Ishikawa (cell line): Measurements from ENCODE around the gene HTR4.

Experiments
- CEBPB ChIP-seq: IDR thresholded peaks from 2 replicates; pipeline ENCODE4 v1.6.1; 2012
- EP300 ChIP-seq: IDR thresholded peaks from 2 replicates; pipeline ENCODE4 v1.6.1; 2012; ENCODE audit warnings: borderline replicate concordance
- NFIC ChIP-seq: IDR thresholded peaks from 2 replicates; pipeline ENCODE4 v1.6.1; 2012
- RAD21 ChIP-seq: IDR thresholded peaks from 2 replicates; pipeline ENCODE4 v1.6.1; 2012; ENCODE audit warnings: low read depth
- TAF1 ChIP-seq: IDR thresholded peaks from 2 replicates; pipeline ENCODE4 v1.6.1; 2012; ENCODE audit warnings: low read depth, mild to moderate bottlenecking
- TCF12 ChIP-seq: IDR thresholded peaks from 2 replicates; pipeline ENCODE4 v1.6.1; 2012; ENCODE audit warnings: low read depth
- TEAD4 ChIP-seq: IDR thresholded peaks from 2 replicates; pipeline ENCODE4 v1.6.1; 2012
- YY1 ChIP-seq: IDR thresholded peaks from 2 replicates; pipeline ENCODE4 v1.6.1; 2012; ENCODE audit warnings: low read depth
- ZBTB7A ChIP-seq: IDR thresholded peaks from 2 replicates; pipeline ENCODE4 v1.6.1; 2012; ENCODE audit warnings: low read depth
- TF ChIP-seq, protein P1 (sequence below): IDR thresholded peaks from 2 replicates; pipeline ENCODE4 v1.6.1; 2012; ENCODE audit warnings: low read depth, mild to moderate bottlenecking
- TF ChIP-seq, protein P2 (sequence below): IDR thresholded peaks from 2 replicates; pipeline ENCODE4 v1.6.1; 2012

DNA sequence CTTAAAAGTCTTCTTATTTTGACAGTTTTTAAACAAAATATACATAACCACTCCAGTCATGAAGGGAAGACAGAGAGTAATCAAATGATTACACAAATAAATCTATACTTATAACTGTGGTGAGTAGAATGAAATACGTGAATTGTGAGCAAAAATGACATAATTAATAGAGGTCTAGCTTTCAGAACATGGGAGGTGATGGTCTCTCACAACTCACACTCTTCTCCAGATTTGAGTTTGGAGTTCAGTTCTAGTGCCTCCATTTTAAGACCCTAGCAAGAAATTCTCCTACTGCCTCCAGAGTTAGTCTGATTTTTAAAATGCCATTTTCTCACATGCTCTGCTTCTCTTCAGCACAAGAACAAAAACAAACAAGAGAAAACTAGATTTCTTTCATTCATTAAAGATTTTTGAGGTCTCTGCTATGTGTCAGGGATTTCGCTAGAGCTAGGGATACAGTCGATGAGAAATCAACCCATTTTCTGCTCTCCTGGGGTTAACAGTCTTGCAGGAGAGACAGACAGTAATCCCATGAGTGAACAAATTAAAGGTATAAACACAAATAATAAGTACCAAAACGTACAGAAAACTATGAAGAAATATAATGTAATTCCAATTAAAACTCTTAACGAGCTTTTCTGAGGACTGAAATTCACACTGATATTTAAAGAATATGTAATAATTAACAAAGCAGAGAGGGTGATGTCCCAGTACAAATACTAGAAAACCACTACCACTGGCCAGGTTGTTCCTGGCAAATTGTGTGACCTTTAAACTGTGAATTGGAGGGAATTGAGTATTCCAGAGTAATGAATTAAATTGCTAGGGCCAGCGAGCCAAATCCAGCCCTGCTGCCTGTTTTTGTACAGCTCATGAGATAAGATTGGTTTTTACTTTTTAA lies 27.1 kb upstream of the HTR4 start:
- TF ChIP-seq EP300 (no peak), ZBTB7A (no peak), RAD21 (no peak), TEAD4 (no peak), TCF12 (no peak), YY1 (no peak), TAF1 (no peak), CEBPB (no peak), NFIC (no peak)
- TF ChIP-seq, protein P1, sequence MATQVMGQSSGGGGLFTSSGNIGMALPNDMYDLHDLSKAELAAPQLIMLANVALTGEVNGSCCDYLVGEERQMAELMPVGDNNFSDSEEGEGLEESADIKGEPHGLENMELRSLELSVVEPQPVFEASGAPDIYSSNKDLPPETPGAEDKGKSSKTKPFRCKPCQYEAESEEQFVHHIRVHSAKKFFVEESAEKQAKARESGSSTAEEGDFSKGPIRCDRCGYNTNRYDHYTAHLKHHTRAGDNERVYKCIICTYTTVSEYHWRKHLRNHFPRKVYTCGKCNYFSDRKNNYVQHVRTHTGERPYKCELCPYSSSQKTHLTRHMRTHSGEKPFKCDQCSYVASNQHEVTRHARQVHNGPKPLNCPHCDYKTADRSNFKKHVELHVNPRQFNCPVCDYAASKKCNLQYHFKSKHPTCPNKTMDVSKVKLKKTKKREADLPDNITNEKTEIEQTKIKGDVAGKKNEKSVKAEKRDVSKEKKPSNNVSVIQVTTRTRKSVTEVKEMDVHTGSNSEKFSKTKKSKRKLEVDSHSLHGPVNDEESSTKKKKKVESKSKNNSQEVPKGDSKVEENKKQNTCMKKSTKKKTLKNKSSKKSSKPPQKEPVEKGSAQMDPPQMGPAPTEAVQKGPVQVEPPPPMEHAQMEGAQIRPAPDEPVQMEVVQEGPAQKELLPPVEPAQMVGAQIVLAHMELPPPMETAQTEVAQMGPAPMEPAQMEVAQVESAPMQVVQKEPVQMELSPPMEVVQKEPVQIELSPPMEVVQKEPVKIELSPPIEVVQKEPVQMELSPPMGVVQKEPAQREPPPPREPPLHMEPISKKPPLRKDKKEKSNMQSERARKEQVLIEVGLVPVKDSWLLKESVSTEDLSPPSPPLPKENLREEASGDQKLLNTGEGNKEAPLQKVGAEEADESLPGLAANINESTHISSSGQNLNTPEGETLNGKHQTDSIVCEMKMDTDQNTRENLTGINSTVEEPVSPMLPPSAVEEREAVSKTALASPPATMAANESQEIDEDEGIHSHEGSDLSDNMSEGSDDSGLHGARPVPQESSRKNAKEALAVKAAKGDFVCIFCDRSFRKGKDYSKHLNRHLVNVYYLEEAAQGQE = no peak
- TF ChIP-seq, protein P2, sequence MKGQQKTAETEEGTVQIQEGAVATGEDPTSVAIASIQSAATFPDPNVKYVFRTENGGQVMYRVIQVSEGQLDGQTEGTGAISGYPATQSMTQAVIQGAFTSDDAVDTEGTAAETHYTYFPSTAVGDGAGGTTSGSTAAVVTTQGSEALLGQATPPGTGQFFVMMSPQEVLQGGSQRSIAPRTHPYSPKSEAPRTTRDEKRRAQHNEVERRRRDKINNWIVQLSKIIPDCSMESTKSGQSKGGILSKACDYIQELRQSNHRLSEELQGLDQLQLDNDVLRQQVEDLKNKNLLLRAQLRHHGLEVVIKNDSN = no peak
